Activated CD4-positive, alpha-beta T cell treated with anti-CD3 and anti-CD28 coated beads, Interleukin-2, amount 10 ng/mL, durations not matched to agents 7 days and 5 days (primary cell): ENCODE results near the gene ATP1A2. TPM values are rescaled to one million over a fixed set of nuclear protein-coding genes. Genes with fewer than 3 reads are reported as not detected.

Source experiments
- CTCF ChIA-PET: fragments of 350-600 bp; sonication (Branson Sonifier 250); formaldehyde crosslinking; loops from one replicate; lab custom pipeline; 2021; ENCODE audit warnings: antibody characterized with exemption; lab: Charles Lee
- POLR2A ChIA-PET: fragments of 350-600 bp; sonication (Branson Sonifier 250); formaldehyde crosslinking; loops from one replicate; lab custom pipeline; 2021; ENCODE audit warnings: antibody characterized with exemption; lab: Charles Lee
- DNase-seq: peaks from one replicate; pipeline ENCODE4 v3.0.0-alpha.2; 2020
- H3K27ac Mint-ChIP-seq: one replicate; pipeline ENCODE4 v1.8.0; 2021; ENCODE audit warnings: mild to moderate bottlenecking, moderate library complexity, mixed read lengths
- H3K27me3 Mint-ChIP-seq: one replicate; pipeline ENCODE4 v1.8.0; 2021; ENCODE audit warnings: mixed read lengths
- H3K36me3 Mint-ChIP-seq: one replicate; pipeline ENCODE4 v1.8.0; 2021; ENCODE audit warnings: low read depth, mixed read lengths
- H3K4me1 Mint-ChIP-seq: one replicate; pipeline ENCODE4 v1.8.0; 2021; ENCODE audit warnings: mixed read lengths
- H3K4me3 Mint-ChIP-seq: one replicate; pipeline ENCODE4 v1.8.0; 2021; ENCODE audit warnings: mild to moderate bottlenecking, moderate library complexity, mixed read lengths
- H3K9me3 Mint-ChIP-seq: one replicate; pipeline ENCODE4 v1.8.0; 2021; ENCODE audit warnings: mixed read lengths
- total RNA-seq, 2 experiments: library from RNA; stranded (reverse); gene quantifications; one replicate each; pipeline ENCODE4 v1.2.3, GENCODE V29; 2021

ATP1A2 gene
- total RNA-seq, 2 experiments from 2014 or later = not detected

GRCh38 chr1:160167056-160167455 is 51.5 kb downstream of the ATP1A2 start:
- Mint-ChIP-seq H3K4me3 (no peak overlapping the region), H3K36me3 (no peaks in the 10 kb centered on the region), H3K9me3 (no peaks in the 10 kb centered on the region), H3K27me3 (peaks cover 6% of the 10 kb centered on the region), H3K27ac (no peak overlapping the region), H3K4me1 (peaks cover 8% of the 10 kb centered on the region)
- DNase-seq = no peak
- ChIA-PET POLR2A (no interaction called here), CTCF (no interaction called here)

GRCh38 chr1:160167580-160167979 is 52.0 kb downstream of the ATP1A2 start:
- peaks cover 7% of the 10 kb centered on the region for H3K27me3 Mint-ChIP-seq
- H3K4me1 Mint-ChIP-seq = peaks cover 8% of the 10 kb centered on the region
- DNase-seq = no peak
- no peak overlapping the region for H3K4me3 Mint-ChIP-seq
- no peaks in the 10 kb centered on the region for H3K9me3 Mint-ChIP-seq
- ChIA-PET CTCF (no interaction called here), POLR2A (no interaction called here)
- no peak overlapping the region for H3K27ac Mint-ChIP-seq
- H3K36me3 Mint-ChIP-seq = no peaks in the 10 kb centered on the region

- no peaks in the 10 kb centered on the region for H3K9me3 Mint-ChIP-seq
- H3K36me3 Mint-ChIP-seq = no peaks in the 10 kb centered on the region
- H3K27me3 Mint-ChIP-seq = peaks cover 11% of the 10 kb centered on the region
- no peak for DNase-seq
- ChIA-PET POLR2A (no interaction called here), CTCF (no interaction called here)
- no peak overlapping the region for H3K4me3 Mint-ChIP-seq
- no peak overlapping the region for H3K27ac Mint-ChIP-seq
- peaks cover 8% of the 10 kb centered on the region for H3K4me1 Mint-ChIP-seq
Measured at GRCh38 chr1:160168016-160168415, 52.5 kb downstream of the ATP1A2 start.

GRCh38 chr1:160168609-160169369 is 53.2 kb downstream of the ATP1A2 start:
- Mint-ChIP-seq H3K4me1 (peaks cover 10% of the 10 kb centered on the region), H3K27ac (no peak overlapping the region), H3K36me3 (no peaks in the 10 kb centered on the region), H3K27me3 (peaks cover 15% of the 10 kb centered on the region), H3K4me3 (no peak overlapping the region), H3K9me3 (no peaks in the 10 kb centered on the region)
- CTCF ChIA-PET = interaction anchor here (0.8 to 1.6 kb wide), 3 partner anchors 28 to 85 kb away, joined by 3 read pairs; no protein-coding TSS in a partner anchor
- no peak for DNase-seq
- POLR2A ChIA-PET = no interaction called here

- H3K4me3 Mint-ChIP-seq = no peak overlapping the region
- no peak for DNase-seq
- H3K4me1 Mint-ChIP-seq = peaks cover 10% of the 10 kb centered on the region
- no peak overlapping the region for H3K27ac Mint-ChIP-seq
- no peaks in the 10 kb centered on the region for H3K9me3 Mint-ChIP-seq
- ChIA-PET CTCF (interaction anchor here (0.8 to 1.6 kb wide), 3 partner anchors 29 to 84 kb away, joined by 3 read pairs; no protein-coding TSS in a partner anchor), POLR2A (no interaction called here)
- no peaks in the 10 kb centered on the region for H3K36me3 Mint-ChIP-seq
- H3K27me3 Mint-ChIP-seq = peaks cover 15% of the 10 kb centered on the region
Measured at GRCh38 chr1:160169553-160170399, 54.2 kb downstream of the ATP1A2 start.

- Mint-ChIP-seq H3K36me3 (no peaks in the 10 kb centered on the region), H3K27ac (no peak overlapping the region), H3K4me3 (no peak overlapping the region), H3K4me1 (peaks cover 10% of the 10 kb centered on the region), H3K27me3 (peaks cover 14% of the 10 kb centered on the region), H3K9me3 (no peaks in the 10 kb centered on the region)
- ChIA-PET CTCF (interaction anchor here (1.1 kb wide), 1 partner anchor 113 kb away, joined by 3 read pairs; no protein-coding TSS in a partner anchor), POLR2A (no interaction called here)
- DNase-seq = no peak
Measured at GRCh38 chr1:160171354-160171753, 55.8 kb downstream of the ATP1A2 start.

GRCh38 chr1:160171980-160172379 is 56.4 kb downstream of the ATP1A2 start:
- H3K4me1 Mint-ChIP-seq = peaks cover 10% of the 10 kb centered on the region
- DNase-seq = no peak
- ChIA-PET CTCF (interaction anchor here (1.0 to 1.3 kb wide), 3 partner anchors 27 to 120 kb away, joined by 3 to 4 read pairs (median 3); no protein-coding TSS in a partner anchor), POLR2A (no interaction called here)
- H3K27me3 Mint-ChIP-seq = peaks cover 12% of the 10 kb centered on the region
- H3K4me3 Mint-ChIP-seq = no peak overlapping the region
- H3K9me3 Mint-ChIP-seq = no peaks in the 10 kb centered on the region
- no peak overlapping the region for H3K27ac Mint-ChIP-seq
- no peaks in the 10 kb centered on the region for H3K36me3 Mint-ChIP-seq

GRCh38 chr1:160177231-160177630 is 61.7 kb downstream of the ATP1A2 start:
- peaks cover 20% of the 10 kb centered on the region for H3K27me3 Mint-ChIP-seq
- CTCF ChIA-PET = interaction anchor here (1.0 kb wide), 1 partner anchor 43 kb away, joined by 3 read pairs; no protein-coding TSS in a partner anchor
- POLR2A ChIA-PET = no interaction called here

GRCh38 chr1:160177667-160178066 is 62.1 kb downstream of the ATP1A2 start:
- H3K9me3 Mint-ChIP-seq = no peaks in the 10 kb centered on the region
- H3K27me3 Mint-ChIP-seq = peaks cover 17% of the 10 kb centered on the region
- no peak overlapping the region for H3K4me3 Mint-ChIP-seq
- peaks cover 1% of the 10 kb centered on the region for H3K4me1 Mint-ChIP-seq
- ChIA-PET CTCF (interaction anchor here (1.0 to 1.4 kb wide), 2 partner anchors 14 to 42 kb away, joined by 3 read pairs; no protein-coding TSS in a partner anchor), POLR2A (no interaction called here)
- DNase-seq = no peak
- no peak overlapping the region for H3K27ac Mint-ChIP-seq
- no peaks in the 10 kb centered on the region for H3K36me3 Mint-ChIP-seq

More at GRCh38 chr1:160177231-160177630, 61.7 kb downstream of the ATP1A2 start:
- H3K36me3 Mint-ChIP-seq = no peaks in the 10 kb centered on the region
- peaks cover 1% of the 10 kb centered on the region for H3K4me1 Mint-ChIP-seq
- H3K27ac Mint-ChIP-seq = no peak overlapping the region
- no peak for DNase-seq
- H3K4me3 Mint-ChIP-seq = no peak overlapping the region
- no peaks in the 10 kb centered on the region for H3K9me3 Mint-ChIP-seq

GRCh38 chr1:160178731-160179130 is 63.2 kb downstream of the ATP1A2 start:
- no peaks in the 10 kb centered on the region for H3K36me3 Mint-ChIP-seq
- POLR2A ChIA-PET = no interaction called here

GRCh38 chr1:160179336-160179735 is 63.8 kb downstream of the ATP1A2 start:
- Mint-ChIP-seq H3K27me3 (peaks cover 12% of the 10 kb centered on the region), H3K4me1 (no peaks in the 10 kb centered on the region), H3K36me3 (no peaks in the 10 kb centered on the region), H3K4me3 (no peak overlapping the region), H3K9me3 (no peaks in the 10 kb centered on the region), H3K27ac (no peak overlapping the region)
- DNase-seq = no peak
- POLR2A ChIA-PET = no interaction called here
- CTCF ChIA-PET = interaction anchor here (1.4 kb wide), 1 partner anchor 13 kb away, joined by 3 read pairs; no protein-coding TSS in a partner anchor

More at GRCh38 chr1:160178731-160179130, 63.2 kb downstream of the ATP1A2 start:
- Mint-ChIP-seq H3K27me3 (peaks cover 13% of the 10 kb centered on the region), H3K4me1 (no peaks in the 10 kb centered on the region), H3K4me3 (no peak overlapping the region), H3K27ac (no peak overlapping the region), H3K9me3 (no peaks in the 10 kb centered on the region)
- no peak for DNase-seq
- CTCF ChIA-PET = interaction anchor here (1.4 kb wide), 1 partner anchor 13 kb away, joined by 3 read pairs; no protein-coding TSS in a partner anchor

- Mint-ChIP-seq H3K27me3 (peaks cover 7% of the 10 kb centered on the region), H3K4me1 (no peaks in the 10 kb centered on the region), H3K9me3 (no peaks in the 10 kb centered on the region), H3K36me3 (no peaks in the 10 kb centered on the region), H3K4me3 (no peak overlapping the region), H3K27ac (no peak overlapping the region)
- POLR2A ChIA-PET = no interaction called here
- CTCF ChIA-PET = interaction anchor here (1.2 kb wide), 1 partner anchor 13 kb away, joined by 3 read pairs; no protein-coding TSS in a partner anchor
- no peak for DNase-seq
Measured at GRCh38 chr1:160186246-160186645, 70.7 kb downstream of the ATP1A2 start.
